Body of pancreas (tissue), 4 donors: ENCODE data around the gene LRRC8A. TPM values are rescaled to one million over a fixed set of nuclear protein-coding genes. Genes with fewer than 3 reads are reported as not detected.
"Not testable (repeated sequence)": the region's sequence is repeated elsewhere in the genome, so short reads cannot be mapped to it uniquely, and the experiment has no call there.

Experiments used
- ATAC-seq: fragments of 150-250 bp; one replicate; pipeline ENCODE4 v1.9.1; 2016
- DNase-seq, 4 donors: peaks; one replicate each; pipeline ENCODE4 v3.0.0-alpha.2; 2019
- H3K27ac ChIP-seq, 4 donors: fragments of 200-600 bp; sonication (generic); 1 replicate in 3 of 4; 2 replicates in 1 of 4; pipeline versions ENCODE4 v1.5.1 to v1.6.1; 2016 to 2019; ENCODE audit warnings: mild to moderate bottlenecking in 1 of 4, mixed read lengths in 1 of 4, moderate library complexity in 1 of 4
- H3K27me3 ChIP-seq, 2 donors: fragments of 200-600 bp; sonication (generic); one replicate each; pipeline ENCODE4 v1.6.0; 2016; ENCODE audit warnings: mild to moderate bottlenecking in 1 of 2
- H3K36me3 ChIP-seq, 2 donors: fragments of 200-600 bp; sonication (generic); replicated peaks in 1 of 2; 2 replicates each; pipeline ENCODE4 v1.5.1; 2016; ENCODE audit warnings: low read depth in 2 of 2; ENCODE audit not compliant: insufficient read depth in 1 of 2
- H3K4me1 ChIP-seq: fragments of 200-600 bp; sonication (generic); one replicate; pipeline ENCODE4 v1.6.0; 2016
- H3K4me3 ChIP-seq, 2 donors: fragments of 200-600 bp; sonication (generic); 1 replicate in 1 of 2; 2 replicates in 1 of 2; pipeline ENCODE4 v1.5.1; 2016 to 2019
- H3K9me3 ChIP-seq, 3 donors: fragments of 200-600 bp; sonication (generic); 1 replicate in 2 of 3; 2 replicates in 1 of 3; pipeline ENCODE4 v1.5.1; 2016
- CTCF ChIP-seq, 7 experiments: fragments of 450-650 bp in 4 of 7; fragments of 200-600 bp in 3 of 7; sonication (generic) in 3 of 7; IDR thresholded peaks; one replicate each; pipeline ENCODE4 v1.5.1; 2016 to 2019; ENCODE audit warnings: antibody characterized with exemption in 7 of 7
- POLR2A ChIP-seq, 3 donors: fragments of 450-650 bp; IDR thresholded peaks; one replicate each; pipeline ENCODE4 v1.6.1; 2016; ENCODE audit warnings: antibody characterized with exemption in 3 of 3, mild to moderate bottlenecking in 2 of 3
- WGBS, 2 donors: methylation state at CpG; one replicate each; pipeline ENCODE4 v1.1.5; 2017; 5-methylcytosine and 5-hydroxymethylcytosine counted together
- intact Hi-C: fragments of 100-400 bp; cut with DNase I; formaldehyde crosslinking; loops from one replicate; pipeline ENCODE4 v1.15.1; 2023
- total RNA-seq, 2 donors: library from RNA; depleted of rRNA; stranded (reverse); fragments of >200 nt; gene quantifications; one replicate each; pipeline ENCODE4 v1.1.0, GENCODE V29; 2016

LRRC8A gene
- total RNA-seq, 2 donors from 2014 or later, result 21.0 to 23.7 TPM

GRCh38 chr9:128870128-128870940 is 11.6 kb upstream of the LRRC8A start:
- WGBS, 2 donors, result 83% methylated on average over 7 of the region's 7 CpGs
- no peaks in the 10 kb centered on the region for H3K27me3 ChIP-seq
- ATAC-seq (no peak), DNase-seq (no peak)
- no peak overlapping the region for H3K27ac ChIP-seq
- intact Hi-C loops, result no loop called here
- no peak overlapping the region for H3K4me3 ChIP-seq
- TF ChIP-seq POLR2A (IDR thresholded peaks at IDR 0.05), result no peak
- TF ChIP-seq CTCF (IDR thresholded peaks at IDR 0.05), result no peak
- H3K9me3 ChIP-seq, result no peaks in the 10 kb centered on the region
- H3K36me3 ChIP-seq, result no peaks in the 10 kb centered on the region
- H3K4me1 ChIP-seq, result no peaks in the 10 kb centered on the region

GRCh38 chr9:128870941-128871265 is 11.0 kb upstream of the LRRC8A start:
- DNase-seq, H3K4me3 ChIP-seq, H3K4me1 ChIP-seq, H3K27ac ChIP-seq, intact Hi-C loops, H3K27me3 ChIP-seq, H3K36me3 ChIP-seq, ATAC-seq, H3K9me3 ChIP-seq: not testable (repeated sequence)
- 83 to 84% methylated on average over 7 of the region's 7 CpGs for WGBS, 2 donors

- H3K4me3 ChIP-seq, result no peak overlapping the region
- H3K4me1 ChIP-seq, result peaks cover 32% of the 10 kb centered on the region
- H3K27me3 ChIP-seq, result no peaks in the 10 kb centered on the region
- H3K27ac ChIP-seq, result peak overlapping the region in 1 of 4 donors; percentile 31
- DNase-seq (no peak), ATAC-seq (no peak)
- no peaks in the 10 kb centered on the region for H3K36me3 ChIP-seq
- no peaks in the 10 kb centered on the region for H3K9me3 ChIP-seq
- 73 to 86% methylated on average over 5 of the region's 5 CpGs for WGBS, 2 donors
- no peak for TF ChIP-seq CTCF (IDR thresholded peaks at IDR 0.05)
- TF ChIP-seq POLR2A (IDR thresholded peaks at IDR 0.05), result no peak
- intact Hi-C loops, result no loop called here
These were observed 4.1 kb upstream of the LRRC8A start for GRCh38 chr9:128877852-128878251.

- no peak for TF ChIP-seq CTCF (IDR thresholded peaks at IDR 0.05)
- no peak for TF ChIP-seq POLR2A (IDR thresholded peaks at IDR 0.05)
- whole genome bisulfite sequencing, 2 donors, result 0% methylated on average over 14 to 19 of the region's 19 CpGs
- Histone ChIP-seq H3K9me3 (no peaks in the 10 kb centered on the region), H3K4me3 (peak overlapping the region; percentile 54 to 66), H3K27ac (peak overlapping the region; percentile 93 to 96 (median 96)), H3K36me3 (peaks cover 0 to 4% of the 10 kb centered on the region in 2 donors), H3K4me1 (peaks cover 45% of the 10 kb centered on the region), H3K27me3 (no peaks in the 10 kb centered on the region)
- intact Hi-C loops, result no loop called here
- DNase-seq (no peak), ATAC-seq (no peak)
These were observed 1.0 kb downstream of the LRRC8A start for GRCh38 chr9:128882677-128883603.

GRCh38 chr9:128884164-128884563 is 2.2 kb downstream of the LRRC8A start:
- 81% methylated on average over 2 of the region's 2 CpGs; no CpG with 5 or more reads in 1 of the 2 donors for WGBS, 2 donors
- DNase-seq, result no peak
- H3K27ac ChIP-seq, result no peak overlapping the region
- H3K4me3 ChIP-seq, result no peak overlapping the region
- H3K27me3 ChIP-seq, result no peaks in the 10 kb centered on the region
- peaks cover 40% of the 10 kb centered on the region for H3K4me1 ChIP-seq
- peaks cover 0 to 5% of the 10 kb centered on the region in 2 donors for H3K36me3 ChIP-seq
- no peak for TF ChIP-seq CTCF (IDR thresholded peaks at IDR 0.05)
- TF ChIP-seq POLR2A (IDR thresholded peaks at IDR 0.05), result no peak
- ATAC-seq, result no peak
- intact Hi-C loops, result no loop called here
- H3K9me3 ChIP-seq, result no peaks in the 10 kb centered on the region
